GM12874 (cell line): ENCODE measurements around the gene ASPSCR1.
A peak's percentile ranks its signal among the peaks of the same experiment; 100 is the strongest.

Source experiments
- TF ChIP-seq, protein P1 (sequence below): IDR thresholded peaks from 2 replicates; pipeline ENCODE4 v1.5.1; 2011; ENCODE audit warnings: low read depth, mild to moderate bottlenecking, control low read depth, low read length, moderate library complexity; ENCODE audit not compliant: insufficient read depth

The ASPSCR1 gene

DNA sequence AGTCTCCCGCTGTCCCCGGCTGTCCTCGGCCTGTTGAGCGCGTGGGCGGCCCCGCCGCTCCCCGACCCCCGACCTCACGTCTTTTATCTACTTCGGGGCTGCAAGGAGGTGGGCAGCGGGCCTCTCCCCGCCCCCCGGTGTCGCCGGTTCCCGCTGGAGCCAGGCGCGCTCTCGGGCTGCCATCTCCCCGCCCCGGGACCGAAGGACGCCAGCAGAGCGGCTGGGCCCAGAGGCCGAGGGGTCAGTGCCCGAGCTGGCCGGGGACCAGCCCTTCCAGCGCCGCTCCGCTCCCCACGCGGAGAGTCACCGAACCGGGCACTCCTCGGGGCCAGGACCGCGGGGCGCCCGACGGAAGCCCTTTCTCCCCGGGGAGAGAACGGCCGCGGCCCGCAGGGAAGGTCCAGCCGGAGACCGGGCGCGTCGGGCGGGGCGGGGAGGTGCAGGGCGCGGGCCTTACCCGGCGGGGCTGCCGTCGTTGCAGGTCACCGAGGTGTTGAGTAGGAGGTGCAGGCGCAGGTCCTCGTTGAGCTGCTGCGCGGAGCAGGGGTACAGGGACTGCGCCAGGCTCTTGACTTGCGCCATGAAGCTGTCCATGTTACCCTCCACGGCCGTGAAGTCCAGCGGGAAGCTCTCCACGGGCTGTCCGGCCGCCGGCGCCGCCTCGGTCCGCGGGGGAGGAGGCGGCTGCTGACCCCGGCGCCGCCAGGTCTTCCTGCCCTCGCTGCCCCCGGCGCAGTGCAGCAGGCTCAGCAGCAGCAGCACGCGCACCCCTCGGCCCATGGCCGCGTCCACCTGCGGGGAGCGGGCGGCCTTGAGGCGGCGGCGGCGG is 17.1 kb upstream of the ASPSCR1 start:
- TF ChIP-seq, protein P1, sequence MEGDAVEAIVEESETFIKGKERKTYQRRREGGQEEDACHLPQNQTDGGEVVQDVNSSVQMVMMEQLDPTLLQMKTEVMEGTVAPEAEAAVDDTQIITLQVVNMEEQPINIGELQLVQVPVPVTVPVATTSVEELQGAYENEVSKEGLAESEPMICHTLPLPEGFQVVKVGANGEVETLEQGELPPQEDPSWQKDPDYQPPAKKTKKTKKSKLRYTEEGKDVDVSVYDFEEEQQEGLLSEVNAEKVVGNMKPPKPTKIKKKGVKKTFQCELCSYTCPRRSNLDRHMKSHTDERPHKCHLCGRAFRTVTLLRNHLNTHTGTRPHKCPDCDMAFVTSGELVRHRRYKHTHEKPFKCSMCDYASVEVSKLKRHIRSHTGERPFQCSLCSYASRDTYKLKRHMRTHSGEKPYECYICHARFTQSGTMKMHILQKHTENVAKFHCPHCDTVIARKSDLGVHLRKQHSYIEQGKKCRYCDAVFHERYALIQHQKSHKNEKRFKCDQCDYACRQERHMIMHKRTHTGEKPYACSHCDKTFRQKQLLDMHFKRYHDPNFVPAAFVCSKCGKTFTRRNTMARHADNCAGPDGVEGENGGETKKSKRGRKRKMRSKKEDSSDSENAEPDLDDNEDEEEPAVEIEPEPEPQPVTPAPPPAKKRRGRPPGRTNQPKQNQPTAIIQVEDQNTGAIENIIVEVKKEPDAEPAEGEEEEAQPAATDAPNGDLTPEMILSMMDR: no peak

DNA sequence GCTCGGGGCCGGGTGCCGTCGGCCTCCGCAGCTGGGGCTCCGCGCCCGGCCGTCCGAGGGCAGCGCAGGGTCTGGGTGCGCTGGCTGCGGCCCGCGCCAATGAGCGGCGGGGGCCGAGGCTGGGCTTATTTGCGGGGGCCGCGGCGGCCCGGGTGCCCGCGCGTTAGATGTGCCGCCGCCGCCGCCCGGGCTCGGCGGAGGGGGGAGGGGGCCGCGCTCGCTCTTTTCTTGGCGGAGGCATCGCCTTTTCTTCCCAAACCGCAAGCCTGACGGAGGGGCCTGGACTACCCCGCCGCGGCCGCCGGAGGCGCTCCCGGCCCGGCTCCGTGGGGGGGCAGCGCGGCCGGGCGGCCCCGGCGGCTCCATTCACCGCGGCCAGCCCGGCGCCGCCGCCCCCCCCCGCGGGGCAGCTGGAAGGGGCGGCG is 16.3 kb upstream of the ASPSCR1 start, which contains the start of gene NOTUM:
TSS of gene NOTUM (minus strand) at position 101 of the 425 bp plus-strand sequence. CDS start 278 bp downstream, outside the sequence.
- TF ChIP-seq, protein P1: peak; percentile 24; the same call in 1 of the 2 replicates

DNA sequence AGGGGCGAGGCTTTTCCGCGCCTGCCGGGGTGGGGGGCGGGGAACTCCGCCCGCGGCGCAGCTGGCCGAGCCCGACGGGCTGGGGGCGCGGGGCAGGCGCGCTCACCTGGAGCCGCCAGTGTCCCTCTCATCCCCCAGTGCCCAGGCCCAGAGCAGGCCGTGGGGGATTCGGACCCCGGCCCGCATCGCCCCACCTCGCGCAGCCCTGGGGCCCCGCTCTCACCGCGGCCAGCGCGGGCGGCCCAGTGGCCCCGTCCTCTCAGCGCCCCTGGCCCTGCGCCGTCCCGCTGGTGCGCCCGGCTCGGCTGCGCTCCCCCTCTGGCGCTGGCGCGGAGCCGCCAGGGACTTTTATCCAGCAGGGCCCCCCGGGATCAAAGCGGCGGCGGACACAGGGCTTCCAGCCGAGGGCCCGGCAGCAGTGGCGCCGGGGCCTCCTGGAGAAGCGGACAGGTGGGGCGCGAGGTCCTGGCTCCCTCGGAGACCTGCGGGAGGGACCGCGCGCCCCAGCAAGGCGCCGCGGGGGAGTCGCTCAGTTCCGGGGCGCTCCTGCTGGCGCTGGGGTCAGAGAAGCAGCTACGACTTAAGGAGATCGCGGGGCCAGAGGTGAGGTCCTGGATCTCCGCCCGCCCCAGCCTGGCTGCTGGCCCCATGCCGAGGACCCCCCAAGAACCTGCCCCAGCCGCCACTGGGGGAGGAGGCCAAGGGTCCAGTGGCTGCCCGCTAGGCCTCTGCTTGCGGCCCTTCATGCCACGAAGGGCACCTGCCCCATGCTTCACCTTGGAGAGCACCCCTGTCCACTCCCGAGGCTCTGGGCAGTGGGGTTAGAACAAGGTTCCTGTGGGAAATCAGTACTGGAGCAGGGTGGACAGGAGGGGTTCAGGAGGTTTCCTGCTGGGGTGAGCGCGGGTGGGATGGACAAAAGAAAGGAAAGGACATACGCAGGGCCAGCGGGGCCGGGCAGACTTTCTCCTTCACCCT is 15.6 kb upstream of the ASPSCR1 start:
- TF ChIP-seq, protein P1: no peak

DNA sequence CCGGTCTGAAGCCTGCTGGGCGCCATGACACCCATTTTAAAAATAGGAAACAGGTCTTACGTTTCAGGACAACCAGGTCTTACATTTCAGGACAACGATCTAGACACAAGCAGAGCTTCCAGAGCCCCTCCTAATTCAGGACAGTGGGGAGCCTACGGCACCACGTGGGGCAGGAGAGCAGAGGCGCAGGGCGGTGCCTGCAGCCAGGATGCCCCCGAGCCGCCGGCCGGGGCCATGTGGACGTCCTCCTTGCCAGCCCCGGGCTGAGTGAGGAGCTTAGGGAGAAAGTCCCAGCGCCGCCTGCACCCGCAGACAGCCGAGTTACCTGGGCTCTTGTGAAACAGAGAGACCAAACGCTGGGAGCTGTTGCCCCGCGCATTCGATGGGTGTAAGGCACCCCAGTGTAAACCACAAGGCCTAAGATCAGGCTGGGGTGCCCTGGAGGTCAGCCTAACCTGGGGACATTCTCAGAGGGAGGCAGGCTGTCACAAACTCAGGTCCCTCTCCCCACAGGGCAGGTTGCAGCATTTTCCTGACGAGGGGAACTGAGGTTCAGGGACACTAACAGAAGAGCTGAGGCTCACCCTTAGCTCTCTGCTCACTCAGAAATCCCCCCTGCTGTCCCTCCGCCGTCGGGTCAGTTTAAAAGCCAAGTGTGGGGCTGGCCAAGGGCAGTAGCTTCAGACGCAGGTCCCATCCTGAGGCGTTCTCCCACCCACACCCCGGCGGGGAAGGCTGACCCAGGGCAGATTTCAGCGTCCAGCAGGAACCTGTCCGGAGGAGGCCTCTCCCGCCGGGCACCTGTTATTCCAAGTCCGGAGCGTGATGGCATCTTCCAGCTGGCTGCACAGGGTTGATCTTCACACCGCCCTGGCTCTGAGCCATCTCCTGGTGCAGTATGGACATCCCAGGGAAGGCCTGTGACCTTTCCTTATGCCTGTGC is 14.7 kb upstream of the ASPSCR1 start:
- TF ChIP-seq, protein P1: no peak

DNA sequence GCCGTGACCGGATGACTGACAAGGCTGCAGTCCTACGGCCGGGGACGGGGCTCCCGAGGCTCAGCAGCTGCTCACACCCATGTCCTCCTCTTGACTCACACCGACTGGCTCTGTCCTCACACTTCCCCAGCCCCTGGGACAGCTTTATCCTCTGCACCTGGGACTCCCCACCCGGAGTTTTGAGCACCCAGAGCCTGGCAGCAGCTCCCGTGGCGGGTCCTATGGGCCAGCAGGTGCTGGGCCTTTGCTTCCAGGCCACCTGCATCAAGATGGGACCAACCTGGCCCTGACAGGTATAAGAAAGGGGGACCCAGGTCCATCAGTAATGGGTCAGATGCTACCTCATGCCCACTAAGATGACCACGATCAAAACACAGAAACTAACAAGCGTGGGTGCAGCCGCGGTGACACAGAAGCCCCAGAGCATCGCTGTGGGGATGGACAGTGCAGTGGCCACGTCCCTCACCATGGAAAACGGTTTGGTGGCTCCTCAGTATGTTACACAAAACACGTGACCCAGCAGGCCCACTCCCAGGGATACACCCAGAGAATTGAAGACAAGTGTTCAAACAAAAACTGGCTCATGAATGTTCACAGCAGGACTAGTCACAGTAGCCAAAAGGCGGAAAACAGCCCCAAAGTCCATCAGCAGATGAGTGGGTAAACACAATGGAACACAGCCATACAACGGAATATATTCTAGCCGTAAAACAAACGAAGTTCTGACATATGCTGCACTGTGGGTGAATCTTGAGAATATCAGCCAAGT is 13.2 kb upstream of the ASPSCR1 start:
- TF ChIP-seq, protein P1: no peak
